ENCODE data around the gene OPTN. TPM values are rescaled to one million over a fixed set of nuclear protein-coding genes. Genes with fewer than 3 reads are reported as not detected.
"Not testable (repeated sequence)": the region's sequence is repeated elsewhere in the genome, so short reads cannot be mapped to it uniquely, and the experiment has no call there.

OPTN gene
- 22.0 and 33.1 TPM in 2 replicates for total RNA-seq (2014; rRNA removed; shearing (Covaris generic); ENCODE audit: low replicate concordance)

- DNase-seq (ENCODE audit: low read depth), result peak; percentile 94
- in situ Hi-C loops (cut with HindIII; ENCODE audit: low pct_unique_long_range_greater_than_20kb, low sequenced_read_pairs), result no loop called here
These were observed at the start of gene OPTN for GRCh38 chr10:13099666-13100348. Gene OPTN, plus strand, starts transcription at chr10:13100163. Its CDS starts 8,960 bp downstream, at chr10:13109123.

GRCh38 chr10:13051126-13051694 lies 48.8 kb upstream of the OPTN start:
- in situ Hi-C loops (cut with HindIII; ENCODE audit: low pct_unique_long_range_greater_than_20kb, low sequenced_read_pairs), result loop anchor here (25.0 kb wide), 1 partner anchor 339 kb away; no protein-coding TSS in a partner anchor

GRCh38 chr10:13053208-13053607 lies 46.8 kb upstream of the OPTN start:
- DNase-seq (ENCODE audit: low read depth), result not testable (repeated sequence)
- in situ Hi-C loops (cut with HindIII; ENCODE audit: low pct_unique_long_range_greater_than_20kb, low sequenced_read_pairs), result loop anchor here (25.0 kb wide), 1 partner anchor 341 kb away; no protein-coding TSS in a partner anchor

More at GRCh38 chr10:13051126-13051694, 48.8 kb upstream of the OPTN start:
- DNase-seq (ENCODE audit: low read depth), result no peak

- in situ Hi-C loops (cut with HindIII; ENCODE audit: low pct_unique_long_range_greater_than_20kb, low sequenced_read_pairs), result loop anchor here (25.0 kb wide), 1 partner anchor 342 kb away; no protein-coding TSS in a partner anchor
- no peak for DNase-seq (ENCODE audit: low read depth)
These were observed 46.0 kb upstream of the OPTN start for GRCh38 chr10:13053794-13054462.

GRCh38 chr10:13054844-13055243 lies 45.1 kb upstream of the OPTN start:
- no peak for DNase-seq (ENCODE audit: low read depth)
- in situ Hi-C loops (cut with HindIII; ENCODE audit: low pct_unique_long_range_greater_than_20kb, low sequenced_read_pairs), result loop anchor here (25.0 kb wide), 1 partner anchor 343 kb away; no protein-coding TSS in a partner anchor

GRCh38 chr10:13056456-13057077 lies 43.4 kb upstream of the OPTN start:
- in situ Hi-C loops (cut with HindIII; ENCODE audit: low pct_unique_long_range_greater_than_20kb, low sequenced_read_pairs), result loop anchor here (25.0 kb wide), 1 partner anchor 344 kb away; no protein-coding TSS in a partner anchor
- no peak for DNase-seq (ENCODE audit: low read depth)

- DNase-seq (ENCODE audit: low read depth), result no peak
- in situ Hi-C loops (cut with HindIII; ENCODE audit: low pct_unique_long_range_greater_than_20kb, low sequenced_read_pairs), result loop anchor here (25.0 kb wide), 1 partner anchor 351 kb away; no protein-coding TSS in a partner anchor
These were observed 37.2 kb upstream of the OPTN start for GRCh38 chr10:13062803-13063202.

GRCh38 chr10:13066527-13066926 lies 33.4 kb upstream of the OPTN start:
- in situ Hi-C loops (cut with HindIII; ENCODE audit: low pct_unique_long_range_greater_than_20kb, low sequenced_read_pairs), result loop anchor here (25.0 kb wide), 1 partner anchor 354 kb away; no protein-coding TSS in a partner anchor
- DNase-seq (ENCODE audit: low read depth), result no peak

GRCh38 chr10:13067431-13067830 lies 32.5 kb upstream of the OPTN start:
- no peak for DNase-seq (ENCODE audit: low read depth)
- in situ Hi-C loops (cut with HindIII; ENCODE audit: low pct_unique_long_range_greater_than_20kb, low sequenced_read_pairs), result loop anchor here (25.0 kb wide), 1 partner anchor 355 kb away; no protein-coding TSS in a partner anchor

GRCh38 chr10:13068071-13068470 lies 31.9 kb upstream of the OPTN start:
- in situ Hi-C loops (cut with HindIII; ENCODE audit: low pct_unique_long_range_greater_than_20kb, low sequenced_read_pairs), result loop anchor here (25.0 kb wide), 1 partner anchor 356 kb away; no protein-coding TSS in a partner anchor
- no peak for DNase-seq (ENCODE audit: low read depth)

GRCh38 chr10:13068484-13068883 lies 31.5 kb upstream of the OPTN start:
- DNase-seq (ENCODE audit: low read depth), result no peak
- in situ Hi-C loops (cut with HindIII; ENCODE audit: low pct_unique_long_range_greater_than_20kb, low sequenced_read_pairs), result loop anchor here (25.0 kb wide), 1 partner anchor 356 kb away; no protein-coding TSS in a partner anchor

- in situ Hi-C loops (cut with HindIII; ENCODE audit: low pct_unique_long_range_greater_than_20kb, low sequenced_read_pairs), result loop anchor here (25.0 kb wide), 1 partner anchor 360 kb away; no protein-coding TSS in a partner anchor
- DNase-seq (ENCODE audit: low read depth), result no peak
These were observed 27.6 kb upstream of the OPTN start for GRCh38 chr10:13072339-13072738.

GRCh38 chr10:13074563-13075451 lies 25.2 kb upstream of the OPTN start:
- in situ Hi-C loops (cut with HindIII; ENCODE audit: low pct_unique_long_range_greater_than_20kb, low sequenced_read_pairs), result loop anchor here (25.0 kb wide), 1 partner anchor 363 kb away; no protein-coding TSS in a partner anchor
- peak; percentile 58 for DNase-seq (ENCODE audit: low read depth)

- in situ Hi-C loops (cut with HindIII; ENCODE audit: low pct_unique_long_range_greater_than_20kb, low sequenced_read_pairs), result no loop called here
These were observed 20.8 kb upstream of the OPTN start for GRCh38 chr10:13078912-13079775.

GRCh38 chr10:13079776-13080050 lies 20.2 kb upstream of the OPTN start:
- no peak for DNase-seq (ENCODE audit: low read depth)
- in situ Hi-C loops (cut with HindIII; ENCODE audit: low pct_unique_long_range_greater_than_20kb, low sequenced_read_pairs), result no loop called here

More at GRCh38 chr10:13078912-13079775, 20.8 kb upstream of the OPTN start:
- no peak for DNase-seq (ENCODE audit: low read depth)

GRCh38 chr10:13080643-13081042 lies 19.3 kb upstream of the OPTN start:
- no peak for DNase-seq (ENCODE audit: low read depth)
- in situ Hi-C loops (cut with HindIII; ENCODE audit: low pct_unique_long_range_greater_than_20kb, low sequenced_read_pairs), result no loop called here
